HS-27A (cell line): ENCODE measurements around the gene TMEM185A.
"Not testable (repeated sequence)": the region's sequence is repeated elsewhere in the genome, so short reads cannot be mapped to it uniquely, and the experiment has no call there.

Experiments
- DNase-seq: peaks from one replicate; pipeline ENCODE4 v3.0.0-alpha.2; 2012; ENCODE audit warnings: low read depth, missing footprints

Gene TMEM185A

DNA sequence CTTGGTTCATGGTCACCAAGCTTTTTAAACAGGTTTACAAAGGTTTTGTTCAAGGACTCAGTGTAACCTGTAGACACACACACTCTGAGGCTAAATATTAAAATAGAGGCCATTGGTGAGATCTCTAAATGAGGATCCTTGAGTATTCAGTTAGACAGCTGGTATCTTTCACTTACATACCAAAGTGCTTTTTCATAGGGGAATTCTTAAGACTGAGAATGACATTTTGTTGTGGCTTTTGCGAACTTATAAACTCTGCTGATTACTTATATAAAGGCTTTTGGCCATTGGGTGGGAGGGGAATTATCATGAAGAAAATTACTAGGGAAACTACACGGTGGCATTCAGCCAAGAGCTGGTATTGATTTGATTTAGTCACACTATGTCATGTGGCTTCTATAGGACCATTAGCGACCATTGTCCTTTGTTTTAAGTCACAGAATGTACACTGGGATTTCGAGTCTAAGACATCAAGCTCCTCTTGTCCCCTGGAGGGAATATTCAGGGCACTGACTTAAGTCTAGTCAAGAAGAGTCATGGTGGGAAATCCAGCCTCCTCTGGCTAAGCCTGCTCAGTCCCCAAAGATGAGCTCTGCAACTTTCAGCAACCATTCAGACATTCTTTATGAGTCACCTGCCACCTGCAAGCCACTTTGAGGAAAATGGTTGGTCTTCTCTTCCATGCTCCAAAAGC, 80.2 kb downstream of the TMEM185A start:
- not testable (repeated sequence) for DNase-seq

DNA sequence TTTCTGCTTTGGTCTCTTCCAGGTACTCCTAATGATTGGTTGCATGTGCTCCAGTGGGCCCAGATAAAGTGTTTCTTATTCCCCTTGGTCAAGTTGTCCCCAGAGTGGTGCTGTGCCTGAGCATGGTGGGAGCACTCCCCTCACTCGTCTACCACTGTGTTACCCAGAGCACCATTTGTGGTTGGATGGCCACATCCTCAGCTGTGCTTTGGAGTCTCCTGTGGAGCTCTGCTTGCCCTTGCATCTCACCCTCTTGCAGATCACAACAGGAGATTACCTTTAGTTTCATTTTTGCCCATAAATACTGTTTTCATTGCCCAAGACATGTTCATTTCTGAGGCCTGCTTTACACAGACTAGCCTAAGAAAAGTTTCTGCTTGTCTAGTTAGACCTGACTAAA, 81.1 kb downstream of the TMEM185A start:
- DNase-seq = not testable (repeated sequence)

GRCh38 chrX:149549701-149550100, 81.9 kb downstream of the TMEM185A start, which contains the start of gene HSFX3:
TSS of gene HSFX3 (minus strand) at chrX:149549924. CDS start at chrX:149549852, 72 bp downstream.
- DNase-seq = not testable (repeated sequence)

DNA sequence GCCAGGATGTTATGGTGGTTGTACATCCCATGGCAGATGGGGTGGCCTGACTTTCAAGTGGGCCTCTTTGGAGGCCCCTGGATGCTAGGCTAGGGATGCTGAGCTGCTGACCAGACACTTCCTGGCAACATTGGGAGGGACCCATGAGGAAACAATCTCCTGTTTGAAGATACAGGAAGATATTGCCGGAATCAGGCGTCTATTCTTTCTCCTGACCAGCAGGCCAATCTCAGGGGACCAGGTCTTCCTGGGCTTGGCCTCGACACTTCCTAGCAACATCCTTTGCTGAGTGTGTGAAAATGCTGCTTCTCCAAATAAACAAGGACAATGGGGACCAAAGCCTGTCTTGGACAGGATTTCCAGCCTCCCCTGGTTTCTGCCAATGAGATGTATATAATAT, 83.8 kb downstream of the TMEM185A start:
- DNase-seq = not testable (repeated sequence)

GRCh38 chrX:149546962-149547361, 84.6 kb downstream of the TMEM185A start:
- not testable (repeated sequence) for DNase-seq
